ENCODE results near the gene CAMK2D.
"Not testable (repeated sequence)": the region's sequence is repeated elsewhere in the genome, so short reads cannot be mapped to it uniquely, and the experiment has no call there.

The CAMK2D gene

GRCh38 chr4:113761620-113762185, at the start of gene CAMK2D:
Gene CAMK2D, minus strand, starts transcription at chr4:113761738. Its CDS starts 670 bp downstream, at chr4:113761068.
- peak; percentile 14 for FAIRE-seq
- peak; percentile 79 for DNase-seq (ENCODE audit: low spot score)

- FAIRE-seq, result no peak
- DNase-seq (ENCODE audit: low spot score), result no peak
Observed at GRCh38 chr4:113810906-113811305, 49.4 kb upstream of the CAMK2D start.

- no peak for DNase-seq (ENCODE audit: low spot score)
- no peak for FAIRE-seq
Observed at GRCh38 chr4:113809311-113809710, 47.8 kb upstream of the CAMK2D start.

GRCh38 chr4:113806850-113807249, 45.3 kb upstream of the CAMK2D start:
- DNase-seq (ENCODE audit: low spot score) (no peak), FAIRE-seq (no peak)

- DNase-seq (ENCODE audit: low spot score) (no peak), FAIRE-seq (no peak)
Observed at GRCh38 chr4:113801882-113802281, 40.3 kb upstream of the CAMK2D start.

- not testable (repeated sequence) for FAIRE-seq; DNase-seq (ENCODE audit: low spot score)
Observed at GRCh38 chr4:113796381-113796780, 34.8 kb upstream of the CAMK2D start.

GRCh38 chr4:113790478-113790877, 28.9 kb upstream of the CAMK2D start:
- DNase-seq (ENCODE audit: low spot score) (no peak), FAIRE-seq (no peak)

- DNase-seq (ENCODE audit: low spot score) (no peak), FAIRE-seq (no peak)
Observed at GRCh38 chr4:113788888-113789287, 27.4 kb upstream of the CAMK2D start.

GRCh38 chr4:113785781-113786180, 24.2 kb upstream of the CAMK2D start:
- DNase-seq (ENCODE audit: low spot score) (no peak), FAIRE-seq (no peak)

GRCh38 chr4:113784497-113785250, 23.1 kb upstream of the CAMK2D start:
- DNase-seq (ENCODE audit: low spot score), result peak; percentile 85
- peak; percentile 97 for FAIRE-seq

GRCh38 chr4:113783701-113784100, 22.2 kb upstream of the CAMK2D start:
- DNase-seq (ENCODE audit: low spot score), result no peak
- FAIRE-seq, result no peak

- FAIRE-seq, result no peak
- no peak for DNase-seq (ENCODE audit: low spot score)
Observed at GRCh38 chr4:113783289-113783688, 21.8 kb upstream of the CAMK2D start.

- FAIRE-seq, result peak; percentile 69
- peak; percentile 14 for DNase-seq (ENCODE audit: low spot score)
Observed at GRCh38 chr4:113781439-113782040, 20.0 kb upstream of the CAMK2D start.

- DNase-seq (ENCODE audit: low spot score) (no peak), FAIRE-seq (no peak)
Observed at GRCh38 chr4:113776679-113777078, 15.1 kb upstream of the CAMK2D start.

- FAIRE-seq (no peak), DNase-seq (ENCODE audit: low spot score) (no peak)
Observed at GRCh38 chr4:113776016-113776415, 14.5 kb upstream of the CAMK2D start.

- DNase-seq (ENCODE audit: low spot score), result no peak
- no peak for FAIRE-seq
Observed at GRCh38 chr4:113773756-113774155, 12.2 kb upstream of the CAMK2D start.

GRCh38 chr4:113773014-113773413, 11.5 kb upstream of the CAMK2D start:
- no peak for DNase-seq (ENCODE audit: low spot score)
- FAIRE-seq, result no peak

GRCh38 chr4:113772319-113772718, 10.8 kb upstream of the CAMK2D start:
- no peak for FAIRE-seq

GRCh38 chr4:113769744-113770143, 8.2 kb upstream of the CAMK2D start:
- no peak for FAIRE-seq
- DNase-seq (ENCODE audit: low spot score), result no peak

More at GRCh38 chr4:113772319-113772718, 10.8 kb upstream of the CAMK2D start:
- no peak for DNase-seq (ENCODE audit: low spot score)

GRCh38 chr4:113768952-113769351, 7.4 kb upstream of the CAMK2D start:
- FAIRE-seq, result no peak
- DNase-seq (ENCODE audit: low spot score), result no peak

GRCh38 chr4:113766882-113767281, 5.3 kb upstream of the CAMK2D start:
- DNase-seq (ENCODE audit: low spot score) (no peak), FAIRE-seq (no peak)

- FAIRE-seq (no peak), DNase-seq (ENCODE audit: low spot score) (no peak)
Observed at GRCh38 chr4:113764720-113765264, 3.3 kb upstream of the CAMK2D start.

Measured in RCC 7860 (cell line).